SH-SY5Y (cell line): ENCODE measurements around the gene SIGLEC12.

Experiments
- GATA2 ChIP-seq: IDR thresholded peaks from 2 replicates; pipeline ENCODE4 v1.6.1; 2011; ENCODE audit warnings: mild to moderate bottlenecking, low read depth, low read length
- GATA3 ChIP-seq: IDR thresholded peaks from 2 replicates; pipeline ENCODE4 v1.6.1; 2011; ENCODE audit warnings: low read depth, mild to moderate bottlenecking, low read length, moderate library complexity

GRCh38 chr19:51489113-51489512 is 12.5 kb downstream of the SIGLEC12 start:
- TF ChIP-seq GATA2 (no peak), GATA3 (no peak)
